Neuronal stem cell (in vitro differentiated cells): ENCODE data around the gene PRDX1.
"Not testable (repeated sequence)": the region's sequence is repeated elsewhere in the genome, so short reads cannot be mapped to it uniquely, and the experiment has no call there.

Experiments used
- DNase-seq: peaks from one replicate; pipeline ENCODE4 v3.0.0-alpha.2; 2013; ENCODE audit warnings: low spot score
- H2AFZ ChIP-seq: one replicate; pipeline ENCODE4 v1.6.1; 2013; ENCODE audit warnings: mild to moderate bottlenecking, low read length, inconsistent platforms
- H2AK5ac ChIP-seq: 2 replicates; pipeline ENCODE4 v1.6.1; 2013; ENCODE audit warnings: low read depth, mild to moderate bottlenecking, inconsistent platforms, low read length, moderate library complexity, mixed read lengths
- H2BK120ac ChIP-seq: 2 replicates; pipeline ENCODE4 v1.6.1; 2013; ENCODE audit warnings: low read depth, mild to moderate bottlenecking, inconsistent platforms, low read length, moderate library complexity, mixed read lengths
- H2BK12ac ChIP-seq: one replicate; pipeline ENCODE4 v1.6.1; 2013; ENCODE audit warnings: low read length, inconsistent platforms
- H2BK15ac ChIP-seq: 2 replicates; pipeline ENCODE4 v1.6.1; 2013; ENCODE audit warnings: mild to moderate bottlenecking, low read length, inconsistent platforms, mixed read lengths
- H2BK5ac ChIP-seq: one replicate; pipeline ENCODE4 v1.6.1; 2013; ENCODE audit warnings: inconsistent platforms, mild to moderate bottlenecking, low read length, moderate library complexity
- H3K14ac ChIP-seq: one replicate; pipeline ENCODE4 v1.6.1; 2013; ENCODE audit warnings: low read length, inconsistent platforms
- H3K18ac ChIP-seq: 2 replicates; pipeline ENCODE4 v1.6.1; 2013; ENCODE audit warnings: low read length, inconsistent platforms
- H3K23ac ChIP-seq: 2 replicates; pipeline ENCODE4 v1.6.1; 2013; ENCODE audit warnings: low read depth, mild to moderate bottlenecking, mixed read lengths, low read length, inconsistent platforms; ENCODE audit not compliant: poor library complexity
- H3K27ac ChIP-seq: replicated peaks from 3 replicates; pipeline ENCODE4 v1.5.1; 2013; ENCODE audit warnings: low read length, inconsistent platforms
- H3K27me3 ChIP-seq, 3 experiments: 2 replicates each; pipeline ENCODE4 v1.6.1; 2013; ENCODE audit warnings: low read length in 3 of 3, mild to moderate bottlenecking in 2 of 3, inconsistent platforms in 1 of 3, low read depth in 1 of 3, mixed read lengths in 1 of 3, moderate library complexity in 1 of 3; ENCODE audit not compliant: control insufficient read depth in 3 of 3, insufficient read depth in 3 of 3
- H3K36me3 ChIP-seq, 2 donors: replicated peaks in 1 of 2; 2 replicates each; pipeline ENCODE4 v1.6.1; 2013; ENCODE audit warnings: low read length in 2 of 2; ENCODE audit not compliant: control insufficient read depth in 2 of 2, insufficient read depth in 2 of 2
- H3K4ac ChIP-seq: 2 replicates; pipeline ENCODE4 v1.6.1; 2013; ENCODE audit warnings: inconsistent platforms, mild to moderate bottlenecking, low read length, moderate library complexity
- H3K4me1 ChIP-seq, 2 donors: 1 replicate in 1 of 2; 2 replicates in 1 of 2; pipeline ENCODE4 v1.6.1; 2013; ENCODE audit warnings: low read length in 2 of 2, low read depth in 1 of 2; ENCODE audit not compliant: control insufficient read depth in 2 of 2, insufficient read depth in 1 of 2
- H3K4me2 ChIP-seq: one replicate; pipeline ENCODE4 v1.6.1; 2013; ENCODE audit warnings: mild to moderate bottlenecking, low read length, inconsistent platforms; ENCODE audit not compliant: insufficient read depth, poor library complexity, severe bottlenecking
- H3K4me3 ChIP-seq, 2 donors: 2 replicates each; pipeline ENCODE4 v1.5.1; 2013; ENCODE audit warnings: low read length in 2 of 2, mild to moderate bottlenecking in 2 of 2, inconsistent platforms in 1 of 2, moderate library complexity in 1 of 2
- H3K79me1 ChIP-seq: one replicate; pipeline ENCODE4 v1.6.1; 2013; ENCODE audit warnings: low read depth, mild to moderate bottlenecking, inconsistent platforms, low read length, moderate library complexity
- H3K9ac ChIP-seq: one replicate; pipeline ENCODE4 v1.6.1; 2013; ENCODE audit warnings: mild to moderate bottlenecking, low read depth, low read length, inconsistent platforms; ENCODE audit not compliant: poor library complexity
- H3K9me3 ChIP-seq, 2 donors: replicated peaks in 1 of 2; 2 replicates each; pipeline versions ENCODE3 to v1.6.1; 2013; ENCODE audit warnings: low read length in 2 of 2, mild to moderate bottlenecking in 2 of 2, inconsistent platforms in 1 of 2, low read depth in 1 of 2, mixed read lengths in 1 of 2, moderate library complexity in 1 of 2; ENCODE audit not compliant: control insufficient read depth in 2 of 2, insufficient read depth in 1 of 2
- H4K8ac ChIP-seq: one replicate; pipeline ENCODE4 v1.6.1; 2013; ENCODE audit warnings: low read depth, mild to moderate bottlenecking, inconsistent platforms, low read length, moderate library complexity
- H4K91ac ChIP-seq: one replicate; pipeline ENCODE4 v1.6.1; 2013; ENCODE audit warnings: low read length, low read depth, mild to moderate bottlenecking, inconsistent platforms; ENCODE audit not compliant: poor library complexity
- WGBS, 2 donors: extraction: QIAGEN DNeasy Blood & Tissue Kit; methylation state at CpG; one replicate each; pipeline ENCODE4 v1.1.7; 2013; ENCODE audit warnings: missing lambda C conversion rate in 2 of 2, mixed read lengths in 1 of 2; ENCODE audit not compliant: insufficient read length in 2 of 2, insufficient replicate concordance in 1 of 2; ENCODE audit errors: extremely low coverage in 2 of 2; 5-methylcytosine and 5-hydroxymethylcytosine counted together

PRDX1 gene

DNA sequence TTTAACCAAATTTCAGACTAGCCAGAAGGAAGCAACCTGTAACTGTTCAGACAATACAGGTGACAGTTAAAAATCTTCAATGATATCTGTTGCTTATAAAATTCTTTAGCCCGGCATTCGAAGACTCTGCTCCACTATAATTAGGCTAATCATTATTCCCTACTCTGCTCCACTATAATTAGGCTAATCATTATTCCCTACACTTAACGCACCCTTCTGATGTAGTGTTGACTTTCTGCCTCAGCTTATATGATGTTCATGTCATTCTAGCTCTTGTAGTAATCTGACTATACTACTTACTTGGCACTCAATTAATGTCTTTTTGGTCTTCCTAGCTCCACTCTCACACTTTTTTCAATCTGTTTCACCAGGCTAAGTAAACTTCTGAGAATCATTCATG is 44.0 kb downstream of the PRDX1 start:
- Histone ChIP-seq H3K9ac (no peak overlapping the region), H2BK120ac (no peak overlapping the region), H3K27me3 (no peaks in the 10 kb centered on the region), H3K9me3 (no peaks in the 10 kb centered on the region), H3K4me2 (no peak overlapping the region), H3K23ac (no peak overlapping the region), H3K4ac (no peak overlapping the region), H4K8ac (no peak overlapping the region), H2BK5ac (no peak overlapping the region), H3K36me3 (no peaks in the 10 kb centered on the region), H2BK12ac (no peak overlapping the region), H3K4me3 (no peak overlapping the region), H2BK15ac (no peak overlapping the region), H4K91ac (no peak overlapping the region), H2AK5ac (no peak overlapping the region), H3K18ac (no peak overlapping the region), H3K4me1 (no peaks in the 10 kb centered on the region), H3K79me1 (no peaks in the 10 kb centered on the region), H2AFZ (no peak overlapping the region), H3K14ac (no peak overlapping the region), H3K27ac (no peak overlapping the region)
- no CpG with 5 or more reads among the region's 3 CpGs for WGBS, 2 donors
- DNase-seq: no peak

DNA sequence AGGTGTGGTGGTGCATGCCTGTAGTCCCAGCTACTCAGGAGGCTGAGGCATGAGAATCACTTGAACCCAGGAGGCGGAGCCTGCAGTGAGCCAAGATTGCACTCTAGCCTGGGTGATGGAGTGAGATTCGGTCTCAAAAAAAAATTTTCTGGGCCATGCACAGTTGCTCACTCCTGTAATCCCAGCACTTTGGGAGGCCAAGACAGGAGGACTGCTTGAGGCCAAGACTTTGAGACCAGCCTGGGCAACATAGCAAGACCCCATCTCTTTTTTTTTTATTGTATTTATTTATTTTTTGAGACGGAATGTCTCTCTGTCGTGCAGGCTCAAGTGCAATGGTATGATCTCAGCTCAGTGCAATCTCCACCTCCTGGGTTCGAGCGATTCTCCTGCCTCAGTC is 47.5 kb downstream of the PRDX1 start:
- H3K36me3 ChIP-seq, H2BK15ac ChIP-seq, H3K79me1 ChIP-seq, H3K23ac ChIP-seq, H2AK5ac ChIP-seq, H2AFZ ChIP-seq, H2BK5ac ChIP-seq, H4K8ac ChIP-seq, H3K9me3 ChIP-seq, H3K9ac ChIP-seq, H3K18ac ChIP-seq, H2BK120ac ChIP-seq, H3K14ac ChIP-seq, H3K4ac ChIP-seq, H3K4me1 ChIP-seq, H3K27ac ChIP-seq, H4K91ac ChIP-seq, H3K4me3 ChIP-seq, H3K27me3 ChIP-seq, DNase-seq, H2BK12ac ChIP-seq, H3K4me2 ChIP-seq: not testable (repeated sequence)
- no CpG with 5 or more reads among the region's 6 CpGs for WGBS, 2 donors

DNA sequence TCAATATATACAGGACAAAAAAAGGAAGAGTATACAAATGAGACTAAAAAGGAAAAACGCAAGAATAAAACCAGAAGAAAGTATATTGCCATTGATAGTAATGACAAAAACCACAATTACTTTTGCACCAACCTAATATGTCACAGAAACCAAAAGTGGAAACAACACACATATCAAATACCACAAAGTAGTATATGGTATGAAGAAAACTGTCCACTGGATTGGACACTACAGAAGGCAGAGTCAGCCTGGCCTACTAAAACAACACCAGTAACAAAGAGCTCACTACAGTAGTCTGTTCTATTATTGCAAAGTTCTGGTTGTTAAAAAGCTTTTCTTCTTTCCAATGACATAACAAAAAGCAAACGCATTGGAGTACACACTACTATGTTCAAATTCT is 48.4 kb downstream of the PRDX1 start:
- H3K4me1 ChIP-seq: no peaks in the 10 kb centered on the region
- H3K23ac ChIP-seq: no peak overlapping the region
- H2BK5ac ChIP-seq: no peak overlapping the region
- peaks cover 0 to 3% (median 0%) of the 10 kb centered on the region in 3 experiments for H3K27me3 ChIP-seq
- no peaks in the 10 kb centered on the region for H3K9me3 ChIP-seq
- no CpG with 5 or more reads among the region's 2 CpGs for WGBS, 2 donors
- no peak overlapping the region for H2BK120ac ChIP-seq
- H3K79me1 ChIP-seq: no peaks in the 10 kb centered on the region
- no peak overlapping the region for H2AK5ac ChIP-seq
- no peak overlapping the region for H4K8ac ChIP-seq
- no peak overlapping the region for H2AFZ ChIP-seq
- no peak overlapping the region for H3K18ac ChIP-seq
- H3K14ac ChIP-seq: no peak overlapping the region
- no peak overlapping the region for H2BK12ac ChIP-seq
- no peak for DNase-seq
- no peak overlapping the region for H3K4ac ChIP-seq
- H3K4me3 ChIP-seq: no peak overlapping the region
- H3K9ac ChIP-seq: no peak overlapping the region
- no peak overlapping the region for H2BK15ac ChIP-seq
- H3K4me2 ChIP-seq: no peak overlapping the region
- no peaks in the 10 kb centered on the region for H3K36me3 ChIP-seq
- H4K91ac ChIP-seq: no peak overlapping the region
- no peak overlapping the region for H3K27ac ChIP-seq

DNA sequence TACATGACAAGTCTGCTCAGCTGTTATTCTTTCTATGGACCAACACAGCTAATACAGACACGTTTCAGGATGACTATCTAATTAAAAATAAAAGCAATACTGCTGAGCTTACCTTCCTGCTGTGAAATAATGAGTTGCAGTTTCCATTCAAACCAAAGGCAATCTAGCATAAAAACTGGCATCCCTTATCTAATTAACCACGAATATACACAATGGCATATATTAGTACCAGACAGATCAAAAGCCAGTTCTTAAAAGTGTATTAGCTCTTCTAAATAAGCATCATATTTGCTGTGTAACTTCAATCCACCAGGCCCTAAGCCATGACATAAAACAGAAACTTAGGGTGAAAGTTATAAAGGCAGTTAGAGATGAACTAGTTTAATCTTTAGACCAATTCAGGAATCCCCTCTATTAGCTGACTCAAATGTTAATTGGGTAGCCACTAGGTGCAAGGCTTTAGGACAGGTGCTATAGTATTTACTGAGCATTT is 51.3 kb downstream of the PRDX1 start:
- WGBS, 2 donors: no CpG with 5 or more reads among the region's 2 CpGs
- no peaks in the 10 kb centered on the region for H3K79me1 ChIP-seq
- DNase-seq: no peak

More for the DNA sequence above, 51.3 kb downstream of the PRDX1 start:
- Histone ChIP-seq H2BK15ac (no peak overlapping the region), H4K8ac (no peak overlapping the region), H3K23ac (no peak overlapping the region), H2BK12ac (no peak overlapping the region), H3K36me3 (no peaks in the 10 kb centered on the region), H3K27ac (no peak overlapping the region), H3K18ac (no peak overlapping the region), H3K9ac (no peak overlapping the region), H2AFZ (no peak overlapping the region), H2AK5ac (no peak overlapping the region), H3K9me3 (no peaks in the 10 kb centered on the region), H3K27me3 (peaks cover 0 to 3% (median 0%) of the 10 kb centered on the region in 3 experiments), H4K91ac (no peak overlapping the region), H2BK120ac (no peak overlapping the region), H2BK5ac (no peak overlapping the region), H3K4ac (no peak overlapping the region), H3K4me2 (no peak overlapping the region), H3K14ac (no peak overlapping the region), H3K4me1 (no peaks in the 10 kb centered on the region), H3K4me3 (no peak overlapping the region)
